SK-N-SH treated with all-trans-retinoic acid at 6 μM for 48 hours (cell line): ENCODE data around the gene TMEM132D.

ENCODE experiments used
- ATAC-seq: fragments of 200-7000 bp; cut with Tn5 transposase; 3 replicates; pipeline ENCODE4 v1.9.1; 2020; ENCODE audit warnings: mild to moderate bottlenecking, moderate library complexity
- ARNTL ChIP-seq: fragments of 450-650 bp; formaldehyde crosslinking; IDR thresholded peaks from 2 replicates; pipeline ENCODE4 v1.5.0; 2020; ENCODE audit warnings: low read depth, mild to moderate bottlenecking, moderate library complexity, borderline replicate concordance
- BACH2 ChIP-seq: fragments of 250-450 bp; sonication (Bioruptor Pico); IDR thresholded peaks from 2 replicates; pipeline ENCODE4 v1.9.0; 2021; ENCODE audit warnings: mild to moderate bottlenecking, borderline replicate concordance
- CREB5 ChIP-seq: fragments of 250-450 bp; sonication (Bioruptor Pico); IDR thresholded peaks from 2 replicates; pipeline ENCODE4 v1.5.1; 2020; ENCODE audit warnings: low read depth, mild to moderate bottlenecking, moderate library complexity
- CSDC2 ChIP-seq: fragments of 250-450 bp; sonication (Bioruptor Pico); IDR thresholded peaks from 2 replicates; pipeline ENCODE4 v1.5.0; 2020; ENCODE audit warnings: mild to moderate bottlenecking, moderate library complexity
- ESRRG ChIP-seq: fragments of 250-450 bp; sonication (Bioruptor Pico); IDR thresholded peaks from 2 replicates; pipeline ENCODE4 v1.6.1; 2021; ENCODE audit warnings: mild to moderate bottlenecking
- GLIS3 ChIP-seq: fragments of 250-450 bp; sonication (Bioruptor Pico); IDR thresholded peaks from 2 replicates; pipeline ENCODE4 v1.5.0; 2020; ENCODE audit warnings: mild to moderate bottlenecking, moderate library complexity
- ISL1 ChIP-seq: fragments of 250-450 bp; sonication (Bioruptor Pico); IDR thresholded peaks from 2 replicates; pipeline ENCODE4 v2.1.2; 2022; ENCODE audit warnings: mild to moderate bottlenecking, moderate library complexity
- OSR1 ChIP-seq: fragments of 250-450 bp; sonication (Bioruptor Pico); IDR thresholded peaks from 2 replicates; pipeline ENCODE4 v1.8.0; 2022; ENCODE audit warnings: moderate library complexity, mild to moderate bottlenecking, inconsistent platforms
- POU6F1 ChIP-seq: fragments of 250-450 bp; sonication (Bioruptor Pico); IDR thresholded peaks from 2 replicates; pipeline ENCODE4 v1.8.0; 2021; ENCODE audit warnings: low read depth, mild to moderate bottlenecking, moderate library complexity, borderline replicate concordance
- RARB ChIP-seq: fragments of 250-450 bp; sonication (Bioruptor Pico); IDR thresholded peaks from 2 replicates; pipeline ENCODE4 v1.8.0; 2021; ENCODE audit warnings: mild to moderate bottlenecking, moderate library complexity
- SNAI2 ChIP-seq: fragments of 250-450 bp; sonication (Bioruptor Pico); IDR thresholded peaks from 2 replicates; pipeline ENCODE4 v1.5.0; 2020; ENCODE audit warnings: mild to moderate bottlenecking, moderate library complexity
- TCF4 ChIP-seq: fragments of 250-450 bp; sonication (Bioruptor Pico); IDR thresholded peaks from 2 replicates; pipeline ENCODE4 v1.8.0; 2021; ENCODE audit warnings: mild to moderate bottlenecking, moderate library complexity, borderline replicate concordance
- TOX ChIP-seq: fragments of 250-450 bp; sonication (Bioruptor Pico); IDR thresholded peaks from 2 replicates; pipeline ENCODE4 v1.8.0; 2021; ENCODE audit warnings: mild to moderate bottlenecking, moderate library complexity, borderline replicate concordance
- ZC3H10 ChIP-seq: fragments of 250-450 bp; sonication (Bioruptor Pico); IDR thresholded peaks from 2 replicates; pipeline ENCODE4 v1.5.1; 2021; ENCODE audit warnings: mild to moderate bottlenecking, moderate library complexity
- ZFP3 ChIP-seq: fragments of 250-450 bp; sonication (Bioruptor Pico); IDR thresholded peaks from 2 replicates; pipeline ENCODE4 v1.5.0; 2020; ENCODE audit warnings: mild to moderate bottlenecking, moderate library complexity
- ZFP30 ChIP-seq: fragments of 450-650 bp; formaldehyde crosslinking; IDR thresholded peaks from 2 replicates; pipeline ENCODE4 v1.5.0; 2022; ENCODE audit warnings: mild to moderate bottlenecking, moderate library complexity
- ZNF565 ChIP-seq: fragments of 450-650 bp; formaldehyde crosslinking; conservative IDR thresholded peaks from 2 replicates; pipeline ENCODE4 v1.5.0; 2020; ENCODE audit warnings: low read depth, mild to moderate bottlenecking, moderate library complexity
- ZNF70 ChIP-seq: fragments of 450-650 bp; formaldehyde crosslinking; IDR thresholded peaks from 2 replicates; pipeline ENCODE4 v1.5.0; 2020; ENCODE audit warnings: mild to moderate bottlenecking, moderate library complexity
- ZNF8 ChIP-seq: fragments of 450-650 bp; formaldehyde crosslinking; IDR thresholded peaks from 2 replicates; pipeline ENCODE4 v1.5.0; 2020; ENCODE audit warnings: mild to moderate bottlenecking, moderate library complexity
- TF ChIP-seq, protein P1 (sequence below): fragments of 250-450 bp; sonication (Bioruptor Pico); IDR thresholded peaks from 2 replicates; pipeline ENCODE4 v1.5.1; 2021; ENCODE audit warnings: mild to moderate bottlenecking, moderate library complexity
- TF ChIP-seq, protein P2 (sequence below): fragments of 250-450 bp; sonication (Bioruptor Pico); IDR thresholded peaks from 2 replicates; pipeline ENCODE4 v1.5.0; 2020; ENCODE audit warnings: mild to moderate bottlenecking, moderate library complexity
- TF ChIP-seq, protein P3 (sequence below): fragments of 250-450 bp; sonication (Bioruptor Pico); IDR thresholded peaks from 2 replicates; pipeline ENCODE4 v1.8.0; 2020; ENCODE audit warnings: mild to moderate bottlenecking, moderate library complexity, borderline replicate concordance

TMEM132D gene

GRCh38 chr12:129394177-129394825, 509.5 kb downstream of the TMEM132D start:
- no peak for ATAC-seq
- no peak for TF ChIP-seq CSDC2 (CRISPR knock-in tag)
- TF ChIP-seq BACH2 (CRISPR knock-in tag) = no peak
- no peak for TF ChIP-seq ARNTL (CRISPR knock-in tag)
- no peak for TF ChIP-seq ZNF70 (CRISPR knock-in tag)
- TF ChIP-seq POU6F1 (CRISPR knock-in tag) = no peak
- TF ChIP-seq, all 23 proteins: peak for 0

DNA sequence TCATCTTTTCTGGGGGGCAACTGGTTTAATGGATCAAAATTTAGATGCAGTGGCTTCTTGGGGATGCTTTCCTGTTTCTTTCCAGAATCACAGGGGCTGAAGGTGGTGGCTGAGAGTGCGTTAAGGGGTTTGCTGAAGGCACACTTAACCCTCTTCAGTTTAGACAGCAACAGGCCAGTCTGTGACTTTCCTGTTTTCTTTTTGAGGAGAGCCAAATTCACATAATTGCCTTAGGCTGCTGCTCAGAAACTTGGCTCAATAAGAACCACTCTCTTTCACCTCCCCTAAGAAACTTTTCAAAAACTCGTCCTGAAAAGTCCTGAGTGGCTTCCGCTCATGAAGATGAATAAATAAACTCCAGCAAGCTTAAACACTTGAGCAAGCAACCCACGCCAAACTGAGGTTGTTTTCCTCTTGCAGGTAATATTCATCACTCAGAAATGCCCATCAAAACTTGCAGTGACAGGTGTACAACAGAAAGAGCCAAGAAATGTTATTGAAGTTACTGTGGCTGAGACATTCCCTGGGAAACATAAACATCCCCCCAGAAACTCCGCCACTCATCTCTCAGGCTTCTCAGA, 510.4 kb downstream of the TMEM132D start:
- no peak for ATAC-seq
- TF ChIP-seq CSDC2 (CRISPR knock-in tag) (no peak), ZNF8 (CRISPR knock-in tag) (no peak), TOX (CRISPR knock-in tag) (no peak), GLIS3 (CRISPR knock-in tag) (no peak)

- no peak for ATAC-seq
- no peak for TF ChIP-seq SNAI2 (CRISPR knock-in tag)
- TF ChIP-seq, protein P1, sequence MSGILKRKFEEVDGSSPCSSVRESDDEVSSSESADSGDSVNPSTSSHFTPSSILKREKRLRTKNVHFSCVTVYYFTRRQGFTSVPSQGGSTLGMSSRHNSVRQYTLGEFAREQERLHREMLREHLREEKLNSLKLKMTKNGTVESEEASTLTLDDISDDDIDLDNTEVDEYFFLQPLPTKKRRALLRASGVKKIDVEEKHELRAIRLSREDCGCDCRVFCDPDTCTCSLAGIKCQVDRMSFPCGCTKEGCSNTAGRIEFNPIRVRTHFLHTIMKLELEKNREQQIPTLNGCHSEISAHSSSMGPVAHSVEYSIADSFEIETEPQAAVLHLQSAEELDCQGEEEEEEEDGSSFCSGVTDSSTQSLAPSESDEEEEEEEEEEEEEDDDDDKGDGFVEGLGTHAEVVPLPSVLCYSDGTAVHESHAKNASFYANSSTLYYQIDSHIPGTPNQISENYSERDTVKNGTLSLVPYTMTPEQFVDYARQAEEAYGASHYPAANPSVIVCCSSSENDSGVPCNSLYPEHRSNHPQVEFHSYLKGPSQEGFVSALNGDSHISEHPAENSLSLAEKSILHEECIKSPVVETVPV = no peak
- no peak for TF ChIP-seq TCF4 (CRISPR knock-in tag)
- no peak for TF ChIP-seq ZNF565
- TF ChIP-seq POU6F1 (CRISPR knock-in tag) = no peak
- TF ChIP-seq TOX (CRISPR knock-in tag) = no peak
- no peak for TF ChIP-seq CREB5 (CRISPR knock-in tag)
- TF ChIP-seq ZC3H10 (CRISPR knock-in tag) = no peak
- no peak for TF ChIP-seq ZFP30 (CRISPR knock-in tag)
- TF ChIP-seq ISL1 (CRISPR knock-in tag) = no peak
- TF ChIP-seq GLIS3 (CRISPR knock-in tag) = no peak
- TF ChIP-seq ZNF8 (CRISPR knock-in tag) = no peak
- no peak for TF ChIP-seq RARB (CRISPR knock-in tag)
- no peak for TF ChIP-seq ZNF70 (CRISPR knock-in tag)
- TF ChIP-seq ZFP3 = no peak
- TF ChIP-seq BACH2 (CRISPR knock-in tag) = no peak
- TF ChIP-seq, protein P2, sequence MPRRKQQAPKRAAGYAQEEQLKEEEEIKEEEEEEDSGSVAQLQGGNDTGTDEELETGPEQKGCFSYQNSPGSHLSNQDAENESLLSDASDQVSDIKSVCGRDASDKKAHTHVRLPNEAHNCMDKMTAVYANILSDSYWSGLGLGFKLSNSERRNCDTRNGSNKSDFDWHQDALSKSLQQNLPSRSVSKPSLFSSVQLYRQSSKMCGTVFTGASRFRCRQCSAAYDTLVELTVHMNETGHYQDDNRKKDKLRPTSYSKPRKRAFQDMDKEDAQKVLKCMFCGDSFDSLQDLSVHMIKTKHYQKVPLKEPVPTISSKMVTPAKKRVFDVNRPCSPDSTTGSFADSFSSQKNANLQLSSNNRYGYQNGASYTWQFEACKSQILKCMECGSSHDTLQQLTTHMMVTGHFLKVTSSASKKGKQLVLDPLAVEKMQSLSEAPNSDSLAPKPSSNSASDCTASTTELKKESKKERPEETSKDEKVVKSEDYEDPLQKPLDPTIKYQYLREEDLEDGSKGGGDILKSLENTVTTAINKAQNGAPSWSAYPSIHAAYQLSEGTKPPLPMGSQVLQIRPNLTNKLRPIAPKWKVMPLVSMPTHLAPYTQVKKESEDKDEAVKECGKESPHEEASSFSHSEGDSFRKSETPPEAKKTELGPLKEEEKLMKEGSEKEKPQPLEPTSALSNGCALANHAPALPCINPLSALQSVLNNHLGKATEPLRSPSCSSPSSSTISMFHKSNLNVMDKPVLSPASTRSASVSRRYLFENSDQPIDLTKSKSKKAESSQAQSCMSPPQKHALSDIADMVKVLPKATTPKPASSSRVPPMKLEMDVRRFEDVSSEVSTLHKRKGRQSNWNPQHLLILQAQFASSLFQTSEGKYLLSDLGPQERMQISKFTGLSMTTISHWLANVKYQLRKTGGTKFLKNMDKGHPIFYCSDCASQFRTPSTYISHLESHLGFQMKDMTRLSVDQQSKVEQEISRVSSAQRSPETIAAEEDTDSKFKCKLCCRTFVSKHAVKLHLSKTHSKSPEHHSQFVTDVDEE (CRISPR knock-in tag) = no peak
- TF ChIP-seq ESRRG (CRISPR knock-in tag) = no peak
- TF ChIP-seq, protein P3, sequence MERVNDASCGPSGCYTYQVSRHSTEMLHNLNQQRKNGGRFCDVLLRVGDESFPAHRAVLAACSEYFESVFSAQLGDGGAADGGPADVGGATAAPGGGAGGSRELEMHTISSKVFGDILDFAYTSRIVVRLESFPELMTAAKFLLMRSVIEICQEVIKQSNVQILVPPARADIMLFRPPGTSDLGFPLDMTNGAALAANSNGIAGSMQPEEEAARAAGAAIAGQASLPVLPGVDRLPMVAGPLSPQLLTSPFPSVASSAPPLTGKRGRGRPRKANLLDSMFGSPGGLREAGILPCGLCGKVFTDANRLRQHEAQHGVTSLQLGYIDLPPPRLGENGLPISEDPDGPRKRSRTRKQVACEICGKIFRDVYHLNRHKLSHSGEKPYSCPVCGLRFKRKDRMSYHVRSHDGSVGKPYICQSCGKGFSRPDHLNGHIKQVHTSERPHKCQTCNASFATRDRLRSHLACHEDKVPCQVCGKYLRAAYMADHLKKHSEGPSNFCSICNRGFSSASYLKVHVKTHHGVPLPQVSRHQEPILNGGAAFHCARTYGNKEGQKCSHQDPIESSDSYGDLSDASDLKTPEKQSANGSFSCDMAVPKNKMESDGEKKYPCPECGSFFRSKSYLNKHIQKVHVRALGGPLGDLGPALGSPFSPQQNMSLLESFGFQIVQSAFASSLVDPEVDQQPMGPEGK (CRISPR knock-in tag) = no peak
- no peak for TF ChIP-seq OSR1 (CRISPR knock-in tag)
- TF ChIP-seq, all 23 proteins: peak for 0
Observed at GRCh38 chr12:129385637-129385990, 518.2 kb downstream of the TMEM132D start.
